Right lobe of liver (tissue), 4 donors: Measurements from ENCODE around the gene TRIM45.

Source experiments
- CTCF ChIP-seq, 4 donors: fragments of 200-600 bp in 3 of 4; fragments of 450-650 bp in 1 of 4; IDR thresholded peaks; one replicate each; pipeline versions ENCODE4 v1.5.1 to v1.8.0; 2016 to 2022; ENCODE audit warnings: antibody characterized with exemption in 4 of 4, mild to moderate bottlenecking in 2 of 4
- POLR2A ChIP-seq: fragments of 450-650 bp; IDR thresholded peaks from one replicate; pipeline ENCODE4 v1.6.1; 2017; ENCODE audit warnings: antibody characterized with exemption, mild to moderate bottlenecking
- donor health status: DM: no; HTN: no; CAD: no.
- donor health status: DM: no; HTN: no; CAD: no.
- donor health status: DM: no; HTN: yes; CAD: no.

GRCh38 chr1:117107364-117107763 is 14.2 kb downstream of the TRIM45 start:
- TF ChIP-seq POLR2A (no peak), CTCF (IDR thresholded peaks at IDR 0.05) (no peak)
